H1 (cell line): ENCODE measurements around the gene PTPRT. TPM values are rescaled to one million over a fixed set of nuclear protein-coding genes. Genes with fewer than 3 reads are reported as not detected.

ENCODE experiments used
- SP4 ChIP-seq: IDR thresholded peaks from 2 replicates; pipeline ENCODE4 v1.6.1; 2012; ENCODE audit warnings: low read length, inconsistent platforms
- polyA plus RNA-seq, 7 experiments: library from polyadenylated mRNA; depleted of rRNA in 3 of 7; stranded (reverse) in 5 of 7; unstranded in 2 of 7; fragments of >200 nt in 5 of 7; fragments of 200-250 nt in 2 of 7; gene quantifications; 1 replicate in 5 of 7; 2 replicates in 1 of 7; 4 replicates in 1 of 7; pipeline versions ENCODE4 v1.2.1 to v1.2.3, GENCODE V29; 2011 to 2013; ENCODE audit warnings: missing spikeins in 2 of 7, mixed read lengths in 2 of 7
- total RNA-seq: library from RNA; stranded (reverse); fragmentation: NEBNext Ultra II Directional; extraction: Animal tissue kit (Norgen Biotek cat#: 25700); gene quantifications from 2 replicates; pipeline ENCODE4 v1.2.1, GENCODE V29; 2021

PTPRT gene
- total and polyA plus RNA-seq, 2 of the 8 experiments (the other 6 are each of a cell fraction or from before 2014, with no cell fraction given), result 0.33 to 1.8 TPM

- TF ChIP-seq SP4, result no peak
- TF ChIP-seq, all 59 proteins: peak for 0
These were observed 12.4 kb upstream of the PTPRT start (continued) for GRCh38 chr20:43202100-43202499.
